GM12878 (cell line): ENCODE measurements around the gene MMP15.

Source experiments
- CHD2 ChIP-seq: IDR thresholded peaks from 2 replicates; pipeline ENCODE4 v1.6.1; 2011; ENCODE audit warnings: low read depth, low read length, improper control_type of control experiment, borderline replicate concordance
- CTCF ChIP-seq, 3 experiments: IDR thresholded peaks in 2 of 3; conservative IDR thresholded peaks in 1 of 3; 2 replicates each; pipeline ENCODE4 v1.5.1; 2011; ENCODE audit warnings: low read depth in 3 of 3, low read length in 3 of 3, mild to moderate bottlenecking in 3 of 3, control low read depth in 2 of 3, moderate library complexity in 2 of 3, inconsistent platforms in 1 of 3, mixed read lengths in 1 of 3; ENCODE audit not compliant: control insufficient read depth in 2 of 3, insufficient read depth in 1 of 3; ENCODE audit errors: extremely low read depth in 1 of 3
- YY1 ChIP-seq: IDR thresholded peaks from 2 replicates; pipeline ENCODE4 v1.6.1; 2011; ENCODE audit warnings: low read depth, mild to moderate bottlenecking, low read length

- TF ChIP-seq CHD2: no peak
- TF ChIP-seq CTCF (IDR thresholded peaks at IDR 0.05 in 2 of 3, conservative IDR thresholded peaks at IDR 0.05 in 1 of 3; ENCODE audit: control insufficient read depth in 2 of 3, extremely low read depth in 1 of 3, insufficient read depth in 1 of 3, low read depth in 3 of 3, low read length in 3 of 3): no peak
- no peak for TF ChIP-seq YY1
These were observed 39.4 kb upstream of the MMP15 start for GRCh38 chr16:57986196-57986595.
